NCI-H128 (cell line): ENCODE measurements around the gene LPIN1.
"Not testable (repeated sequence)": the region's sequence is repeated elsewhere in the genome, so short reads cannot be mapped to it uniquely, and the experiment has no call there.

Experiments
- DNase-seq: peaks from one replicate; lab custom pipeline; 2025; ENCODE audit not compliant: unreplicated experiment; lab: John Stamatoyannopoulos, UW

Gene LPIN1

GRCh38 chr2:11743846-11744553, 2.4 kb upstream of the LPIN1 start:
- peak; percentile 35 for DNase-seq

- no peak for DNase-seq
These were observed 1.6 kb upstream of the LPIN1 start for GRCh38 chr2:11744631-11745394.

GRCh38 chr2:11745613-11746375, 638 bp upstream of the LPIN1 start:
- no peak for DNase-seq

GRCh38 chr2:11746807-11747459, 501 bp downstream of the LPIN1 start:
- no peak for DNase-seq

- no peak for DNase-seq
These were observed 1.8 kb downstream of the LPIN1 start for GRCh38 chr2:11748018-11748860.

- no peak for DNase-seq
These were observed 2.6 kb downstream of the LPIN1 start for GRCh38 chr2:11748861-11749645.

GRCh38 chr2:11749646-11750349, 3.4 kb downstream of the LPIN1 start:
- DNase-seq: no peak

- no peak for DNase-seq
These were observed 4.0 kb downstream of the LPIN1 start for GRCh38 chr2:11750422-11750821.

GRCh38 chr2:11750917-11751316, 4.5 kb downstream of the LPIN1 start:
- no peak for DNase-seq

GRCh38 chr2:11752906-11753305, 6.5 kb downstream of the LPIN1 start:
- no peak for DNase-seq

GRCh38 chr2:11753452-11753885, 7.0 kb downstream of the LPIN1 start:
- no peak for DNase-seq

GRCh38 chr2:11753886-11754699, 7.7 kb downstream of the LPIN1 start:
- DNase-seq: no peak

GRCh38 chr2:11754700-11755015, 8.2 kb downstream of the LPIN1 start:
- DNase-seq: no peak

GRCh38 chr2:11757101-11757500, 10.7 kb downstream of the LPIN1 start:
- DNase-seq: peak; percentile 15

GRCh38 chr2:11758187-11758586, 11.8 kb downstream of the LPIN1 start:
- DNase-seq: no peak

- DNase-seq: no peak
These were observed 12.2 kb downstream of the LPIN1 start for GRCh38 chr2:11758647-11759046.

- DNase-seq: not testable (repeated sequence)
These were observed 12.9 kb downstream of the LPIN1 start for GRCh38 chr2:11759182-11759975.
